Pulmonary artery endothelial cell (primary cell): ENCODE measurements around the gene CTIF. TPM values are rescaled to one million over a fixed set of nuclear protein-coding genes. Genes with fewer than 3 reads are reported as not detected.
A peak's percentile ranks its signal among the peaks of the same experiment; 100 is the strongest.

Experiments
- DNase-seq: peaks from one replicate; pipeline ENCODE4 v3.0.0-alpha.2; 2011; ENCODE audit warnings: low read depth, low spot score
- total RNA-seq: library from RNA; depleted of rRNA; stranded (reverse); fragments of >200 nt; gene quantifications from 2 replicates; pipeline ENCODE4 v1.2.3, GENCODE V29; 2014

The CTIF gene
- total RNA-seq, 1 donor from 2014 or later: 15.2 TPM

DNA sequence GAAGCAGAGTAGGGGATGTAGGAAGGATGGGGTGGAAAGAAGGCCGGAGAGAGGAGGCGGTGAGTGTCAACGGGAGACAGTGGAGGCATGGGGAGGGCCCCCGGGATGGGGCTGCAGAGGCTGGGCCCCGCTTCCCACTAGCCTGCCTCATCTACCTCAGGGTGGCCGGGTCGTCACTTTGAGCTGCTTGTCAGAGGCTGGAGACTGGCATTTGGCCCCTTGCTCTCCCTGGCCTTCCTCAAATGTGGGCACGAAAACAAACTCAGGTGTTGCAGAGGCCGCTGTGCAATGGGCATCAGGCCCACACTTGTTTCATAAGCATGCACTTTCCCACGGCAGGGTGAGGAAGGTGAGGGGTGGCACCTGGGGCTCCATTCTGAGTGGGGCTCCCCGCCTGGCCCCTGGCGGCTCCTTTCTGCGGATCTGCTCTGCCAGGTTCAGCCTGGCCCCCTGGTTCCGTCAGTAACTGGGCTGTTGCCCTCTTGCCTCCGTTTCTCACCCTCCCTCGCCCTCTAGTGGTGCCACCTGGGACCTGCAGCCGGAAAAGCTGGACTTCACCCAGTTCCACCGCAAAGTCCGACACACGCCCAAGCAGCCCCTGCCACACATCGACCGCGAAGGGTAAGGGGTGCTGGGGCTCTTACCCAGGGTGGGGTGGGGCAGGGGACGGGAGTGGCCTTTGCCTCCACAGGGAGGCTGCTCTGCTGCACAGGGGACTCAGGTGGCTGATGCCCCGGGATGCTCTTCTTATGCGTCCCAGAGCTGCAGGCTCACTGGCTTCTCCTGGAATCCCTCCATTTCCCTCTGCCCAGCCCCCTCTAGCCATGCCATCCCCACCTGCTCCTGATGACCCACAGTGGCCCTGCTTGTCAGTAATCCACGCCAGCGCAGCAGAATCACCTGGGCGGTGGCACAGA lies 125.4 kb downstream of the CTIF start:
- no peak for DNase-seq

DNA sequence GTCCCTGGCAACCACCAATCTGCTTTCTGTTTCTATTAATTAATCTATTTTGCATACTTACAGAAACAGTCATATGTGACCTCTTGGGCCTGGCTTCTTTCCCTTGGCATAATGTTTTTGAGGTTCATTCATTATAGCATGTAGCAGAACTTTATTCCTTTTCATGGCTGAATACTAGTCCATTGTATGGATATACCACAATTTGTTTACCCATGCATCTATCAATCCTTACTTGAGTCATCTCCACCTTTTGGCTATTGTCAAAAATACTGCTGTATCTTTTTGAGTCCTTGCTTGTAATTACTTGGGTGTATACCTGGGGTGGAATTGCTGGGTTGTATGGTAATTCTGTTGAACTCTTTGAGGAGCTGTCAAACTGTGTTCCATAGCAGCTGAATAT lies 126.8 kb downstream of the CTIF start:
- no peak for DNase-seq

DNA sequence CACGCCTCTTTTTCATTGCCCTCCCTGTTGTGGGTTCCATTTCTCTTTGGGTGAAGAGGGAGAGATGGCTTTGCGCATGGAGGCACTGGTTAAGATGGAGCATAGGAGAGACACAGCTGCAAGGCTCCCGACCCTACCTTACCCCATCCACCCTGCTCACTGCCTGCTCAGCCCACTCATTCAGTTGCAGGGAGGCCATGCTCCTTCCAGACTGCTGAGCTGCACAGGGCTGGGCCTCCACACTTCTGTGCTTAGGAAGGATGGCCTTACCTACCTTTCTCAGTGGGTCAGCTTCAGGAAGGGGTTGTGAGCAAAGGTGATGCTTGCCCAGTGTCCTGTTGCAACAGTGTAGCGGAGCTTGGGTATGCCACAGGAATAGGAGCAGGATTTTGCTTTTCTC lies 127.8 kb downstream of the CTIF start:
- no peak for DNase-seq

DNA sequence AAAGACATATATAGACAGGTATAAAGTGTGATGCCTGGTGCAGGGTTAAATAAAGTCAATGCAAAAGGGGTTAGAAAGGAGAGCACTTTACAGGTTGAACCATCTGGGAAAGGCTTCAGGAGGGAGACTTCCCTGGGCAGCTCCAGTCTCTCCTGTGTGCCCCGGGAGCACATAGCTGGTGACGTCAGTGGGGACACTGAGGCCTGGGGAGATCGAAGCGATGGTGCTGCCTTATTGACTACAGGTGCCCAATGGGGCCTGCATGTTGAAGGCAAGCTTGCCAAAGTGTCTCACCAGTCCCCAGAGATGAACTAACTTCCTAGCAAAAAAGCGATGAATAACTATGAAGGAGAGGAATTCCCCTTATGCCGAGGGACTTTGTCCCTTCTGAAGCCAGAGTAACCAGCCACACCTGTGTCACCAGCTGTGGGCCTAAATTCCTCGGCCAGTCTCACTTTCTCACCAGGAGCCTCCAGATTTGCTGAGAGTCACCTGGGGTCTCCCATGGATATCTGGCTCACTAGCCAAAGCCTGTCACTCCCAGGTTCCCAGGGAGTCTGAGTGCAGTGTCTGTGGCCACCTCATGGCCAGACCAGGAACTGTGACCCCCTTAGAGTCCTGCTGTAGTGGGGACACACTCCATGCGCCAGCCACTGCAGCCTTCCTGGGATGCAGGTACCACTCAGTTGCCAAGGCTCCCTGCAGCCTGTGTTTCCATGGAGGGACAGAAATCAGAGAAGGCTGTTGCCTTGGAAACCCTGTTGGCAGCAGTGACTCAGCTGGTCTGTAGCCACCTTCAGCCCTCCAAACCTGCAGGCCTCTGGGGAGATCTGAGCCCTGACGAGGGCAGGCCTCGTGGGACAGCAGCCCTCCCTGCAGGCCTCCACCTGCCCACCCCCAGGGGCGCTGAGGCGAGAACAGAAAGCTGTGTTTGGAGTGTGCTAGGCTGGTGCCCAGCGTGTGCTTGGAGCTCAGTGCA lies 128.7 kb downstream of the CTIF start:
- DNase-seq: no peak

DNA sequence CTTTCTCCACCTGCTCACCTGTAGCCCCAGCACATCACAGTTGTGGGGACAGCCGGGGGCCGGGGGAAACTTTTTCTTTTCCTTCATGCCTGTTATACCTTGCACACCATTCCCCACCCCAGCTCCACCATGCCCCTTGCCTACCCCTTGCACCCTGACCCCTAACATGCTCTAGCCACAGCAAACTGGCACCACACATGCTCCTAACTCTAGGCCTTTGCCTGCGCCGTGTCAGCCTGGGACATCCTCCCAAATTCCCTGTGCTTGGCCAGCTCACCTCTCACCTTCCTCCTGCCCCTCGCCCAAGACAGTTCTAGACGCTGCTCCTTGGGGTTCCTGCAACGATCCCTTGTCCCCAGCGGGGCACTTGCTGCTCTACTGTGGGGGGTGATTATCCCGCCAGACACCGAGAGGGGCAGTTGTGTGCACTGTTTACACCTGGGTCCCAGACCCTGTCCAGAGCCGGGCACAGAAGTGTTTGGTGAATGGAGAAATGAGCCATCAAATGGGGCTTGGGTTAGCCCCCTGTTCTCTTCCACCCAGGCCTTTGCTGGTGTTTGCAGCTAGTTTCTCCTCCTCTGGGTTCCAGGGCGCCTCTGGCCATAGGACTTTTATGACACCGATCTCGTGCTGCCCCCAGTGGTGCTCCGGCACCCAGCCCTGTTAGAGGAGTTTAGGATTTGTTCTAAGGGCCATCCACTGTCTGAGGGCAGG lies 129.8 kb downstream of the CTIF start:
- DNase-seq: no peak

DNA sequence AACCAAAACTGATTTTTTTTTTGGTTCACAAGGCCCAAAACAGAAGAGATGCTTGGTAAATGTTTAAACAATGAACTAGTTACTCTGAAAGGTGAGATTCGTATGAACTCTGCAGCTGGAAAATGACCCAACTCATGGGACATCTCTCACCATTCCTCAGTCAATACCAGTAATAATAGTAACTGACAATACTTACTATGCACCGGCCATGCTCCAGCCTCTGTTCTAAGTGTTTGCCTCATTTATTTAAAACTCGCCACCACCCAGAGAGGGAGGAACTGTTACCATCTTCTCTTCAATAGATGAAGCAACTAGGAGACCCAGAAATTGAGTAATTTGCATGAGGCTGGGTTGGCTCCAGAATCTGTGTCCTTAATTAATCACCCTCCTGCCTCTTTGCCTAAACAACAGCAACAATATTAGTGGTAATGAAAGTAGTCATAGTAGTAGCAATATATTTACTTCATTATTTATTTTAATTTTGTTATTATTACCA lies 130.4 kb downstream of the CTIF start:
- DNase-seq: no peak

DNA sequence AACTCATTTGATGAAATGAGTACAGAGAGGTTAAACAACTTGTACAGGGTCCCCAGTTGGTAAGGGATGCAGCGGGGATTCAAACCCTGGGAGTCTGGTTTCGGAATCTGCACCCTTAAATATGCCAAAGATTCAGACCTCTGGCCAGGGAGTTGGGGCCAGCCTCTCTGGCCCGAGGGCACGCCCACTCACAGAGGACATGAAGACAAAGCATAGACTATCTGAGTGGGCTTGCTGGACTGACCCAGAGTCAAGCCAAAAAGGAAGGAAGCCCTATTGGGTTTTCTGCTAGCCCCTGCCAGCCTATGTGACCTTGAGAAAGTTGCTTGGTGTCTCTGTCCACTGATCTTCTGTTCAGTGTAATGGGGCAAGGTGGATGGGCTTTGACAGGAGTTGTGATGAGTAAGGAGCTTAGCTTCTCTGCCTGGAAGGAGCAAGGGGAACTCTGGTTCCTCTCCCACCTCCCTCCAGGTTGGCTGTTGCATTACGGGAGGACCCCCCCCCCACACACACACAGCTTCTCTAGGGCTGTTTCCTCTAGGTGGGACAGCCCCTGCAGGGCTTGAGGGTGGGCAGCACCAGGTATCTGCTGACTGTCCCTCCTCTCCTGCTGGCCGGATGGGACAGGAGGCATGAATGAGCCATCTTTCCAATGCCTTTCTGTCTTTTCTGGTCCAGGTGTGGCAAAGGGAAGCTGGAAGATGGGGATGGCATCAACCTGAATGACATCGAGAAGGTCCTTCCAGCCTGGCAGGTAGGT lies 131.3 kb downstream of the CTIF start:
- no peak for DNase-seq

DNA sequence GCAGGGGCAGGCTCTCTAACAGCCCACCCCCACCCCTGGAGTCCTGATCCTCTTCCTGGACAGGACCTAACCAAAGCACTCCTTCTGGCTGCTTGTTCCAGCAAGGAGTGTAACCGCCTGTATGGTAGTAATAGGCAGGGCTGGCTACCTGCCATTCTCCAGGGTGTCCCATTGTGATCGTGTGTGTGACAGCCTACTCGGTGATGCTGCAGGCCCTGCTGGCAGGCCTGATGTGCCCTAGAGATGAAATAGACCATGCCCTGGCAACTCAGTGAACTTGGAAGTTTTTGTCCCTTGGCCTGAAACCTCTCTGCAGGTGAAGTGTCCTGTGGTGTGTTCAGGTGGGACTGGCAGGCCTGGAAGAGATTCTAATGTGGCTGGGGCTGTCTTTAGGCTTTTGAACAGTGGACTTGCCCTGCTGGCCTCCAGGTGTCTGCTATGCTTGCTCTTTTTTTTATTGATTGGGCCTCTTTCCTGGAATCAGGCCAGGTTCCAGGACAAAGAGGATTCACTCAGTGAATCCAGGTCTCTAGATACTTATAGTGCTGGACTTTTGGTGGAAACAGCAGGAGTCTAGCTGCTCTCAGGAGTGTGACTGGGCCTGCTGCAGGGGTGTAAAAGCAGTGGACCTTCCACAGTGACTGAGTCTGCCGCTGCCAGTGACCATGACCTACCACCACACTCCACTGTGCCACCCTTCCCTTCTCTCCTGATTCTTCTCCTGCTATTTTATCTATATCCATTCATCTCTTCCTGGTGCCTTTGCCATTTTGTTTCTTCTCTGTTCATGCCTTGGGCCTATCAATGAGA lies 132.1 kb downstream of the CTIF start:
- no peak for DNase-seq

DNA sequence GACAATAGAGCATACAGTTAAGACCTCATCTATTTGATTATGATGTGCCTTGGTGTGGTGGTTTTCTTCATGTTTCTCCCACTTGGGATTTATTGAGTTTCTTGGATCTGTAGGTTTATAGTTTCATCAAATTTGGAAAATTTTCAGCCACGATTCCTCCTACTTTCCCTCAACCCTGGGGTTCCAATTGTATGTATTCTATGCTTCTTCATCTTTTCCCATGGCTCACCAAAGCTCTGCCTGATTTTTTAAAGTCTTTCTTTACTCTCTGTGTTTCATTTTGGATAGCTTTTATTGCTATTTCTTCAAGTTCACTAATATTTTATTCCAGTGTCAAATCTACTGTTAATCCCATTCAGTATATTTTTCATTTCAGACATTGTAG lies 132.7 kb downstream of the CTIF start:
- DNase-seq: no peak

DNA sequence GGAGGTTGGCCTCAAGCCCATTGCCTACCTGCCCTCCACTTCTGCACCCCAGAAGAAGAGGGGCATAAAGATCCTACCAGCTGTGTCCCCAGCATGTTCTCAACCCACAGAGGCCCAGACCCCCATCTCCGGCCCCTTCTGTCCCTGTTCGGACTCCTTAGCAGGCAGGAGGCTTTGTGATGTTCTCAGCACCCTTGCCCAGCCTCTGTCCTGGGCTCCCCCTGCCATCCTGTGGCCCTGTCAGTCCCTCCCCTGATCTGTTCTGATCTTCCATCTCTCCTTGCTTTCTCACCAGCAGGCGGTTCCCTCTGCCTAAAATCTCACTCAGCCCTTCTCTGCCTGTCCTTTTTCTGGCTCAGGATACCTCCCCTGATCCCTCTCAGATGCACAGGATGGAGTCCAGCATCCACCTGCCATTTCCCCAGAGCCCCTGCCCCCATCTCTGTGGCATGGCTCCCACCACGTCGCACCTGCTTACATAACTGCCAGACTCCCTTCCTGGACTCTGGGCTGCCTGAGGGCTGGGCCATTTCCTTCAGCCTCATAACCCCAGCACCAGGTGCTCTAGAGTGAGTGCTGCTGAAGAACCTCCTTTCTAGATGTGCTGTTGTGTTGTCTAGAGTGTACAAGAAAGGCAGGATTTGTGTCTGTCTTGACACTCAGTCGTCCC lies 134.0 kb downstream of the CTIF start:
- no peak for DNase-seq

DNA sequence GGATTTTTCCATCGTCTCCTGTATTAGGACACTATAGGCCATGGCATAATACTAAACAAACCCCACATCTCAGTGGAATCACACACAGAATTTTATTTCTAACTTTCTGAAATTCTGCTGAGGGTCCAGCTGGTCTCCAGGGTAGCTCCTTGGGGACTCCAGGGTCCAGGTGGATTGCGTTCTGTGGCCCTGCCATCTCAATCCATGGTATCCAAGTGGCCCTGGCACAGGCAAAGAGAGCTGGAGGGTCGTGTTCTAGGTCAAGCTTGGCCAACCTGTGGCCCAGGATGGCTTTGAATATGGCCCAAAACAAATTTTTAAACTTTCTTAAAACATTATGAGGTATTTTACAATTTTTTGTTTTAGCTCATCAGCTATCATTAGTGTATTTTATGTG lies 134.6 kb downstream of the CTIF start:
- DNase-seq: no peak

DNA sequence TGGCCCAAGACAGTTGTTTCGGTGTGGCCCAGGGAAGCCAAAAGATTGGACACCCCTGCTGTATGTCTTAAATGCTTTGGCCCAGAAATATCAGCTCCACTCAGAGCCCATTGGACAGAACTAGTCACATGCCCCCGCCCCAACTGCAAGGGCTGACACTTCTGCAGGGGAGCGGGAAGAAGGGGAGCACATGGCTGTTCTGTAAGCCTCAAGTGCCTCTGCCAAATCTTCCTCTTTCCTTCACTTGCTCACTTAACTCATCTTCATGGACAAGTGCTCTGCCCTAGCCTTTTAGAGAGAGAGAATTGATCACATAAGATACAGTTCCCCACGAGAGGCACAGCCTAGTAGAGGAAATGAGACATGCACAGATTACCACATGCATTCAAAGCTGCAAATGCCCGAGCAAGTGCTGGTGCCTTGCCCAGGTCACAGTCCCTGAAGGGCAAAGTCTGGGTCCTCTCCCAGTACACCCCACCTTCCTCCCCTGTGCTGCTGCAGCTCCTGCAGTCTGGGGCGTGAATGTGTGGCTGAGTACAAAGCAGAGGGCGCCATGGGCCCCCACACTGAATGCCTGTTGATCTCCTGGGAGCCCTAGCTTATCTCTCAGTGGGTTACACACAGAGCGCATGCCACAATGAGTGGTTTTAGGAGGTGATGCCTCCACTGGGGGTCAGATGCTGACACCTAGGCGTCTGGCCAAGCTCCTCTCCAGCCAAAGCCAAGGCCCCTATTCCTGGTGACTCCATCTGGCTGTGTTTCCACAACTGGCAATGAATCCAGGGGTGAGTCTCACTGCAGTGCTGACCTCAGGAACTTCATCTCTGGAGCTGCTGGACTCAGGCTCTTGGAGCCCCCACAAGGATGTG lies 135.3 kb downstream of the CTIF start:
- DNase-seq: no peak

DNA sequence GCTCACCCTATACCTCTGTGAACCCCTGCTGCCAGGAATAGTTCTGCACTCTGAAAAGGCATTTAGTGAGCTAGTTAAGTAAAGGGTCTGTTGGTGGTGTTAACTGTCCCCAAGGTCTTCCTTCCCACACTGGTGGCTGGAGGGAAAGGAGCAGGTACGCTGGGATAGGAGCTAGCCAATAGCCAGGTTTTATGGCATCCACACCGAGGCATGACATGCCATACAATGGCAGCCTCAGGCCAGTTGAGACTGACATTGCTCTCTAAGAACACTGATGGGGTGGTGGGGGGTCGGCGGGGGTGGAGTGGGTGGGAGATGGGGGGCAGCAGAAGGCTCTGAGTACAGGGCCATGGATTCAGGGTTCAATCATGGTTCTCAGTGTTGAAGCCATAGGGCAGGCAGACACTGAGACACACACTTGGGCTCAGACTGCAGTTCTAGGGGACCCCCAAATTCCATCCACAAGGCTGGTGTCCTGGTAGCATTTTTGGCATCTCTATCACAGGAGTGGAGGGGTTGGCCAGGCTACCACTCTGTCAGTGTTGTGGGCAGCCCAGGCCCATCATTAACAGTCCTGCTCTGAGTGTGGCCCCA lies 136.0 kb downstream of the CTIF start:
- DNase-seq: no peak

DNA sequence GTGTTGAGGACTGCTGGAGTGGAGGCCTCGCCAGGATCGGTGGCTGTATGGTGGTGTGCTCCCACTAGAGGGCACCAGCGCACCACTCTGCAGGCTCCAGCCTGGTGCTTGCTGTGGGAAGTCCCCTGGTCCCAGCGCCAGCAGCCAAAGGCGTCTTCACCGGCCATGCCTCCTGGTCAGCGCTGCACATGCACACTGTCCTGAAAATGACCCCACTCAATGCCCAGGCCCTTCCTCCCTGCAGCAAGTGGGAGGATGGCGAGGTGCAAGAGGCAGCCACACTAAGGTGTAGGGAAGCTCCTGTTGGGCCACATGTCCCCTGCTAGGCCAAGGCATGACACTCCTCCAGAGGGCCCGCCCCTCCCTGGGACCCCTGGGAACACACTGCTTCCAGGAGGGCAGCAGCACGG lies 136.5 kb downstream of the CTIF start:
- DNase-seq: peak; percentile 50

DNA sequence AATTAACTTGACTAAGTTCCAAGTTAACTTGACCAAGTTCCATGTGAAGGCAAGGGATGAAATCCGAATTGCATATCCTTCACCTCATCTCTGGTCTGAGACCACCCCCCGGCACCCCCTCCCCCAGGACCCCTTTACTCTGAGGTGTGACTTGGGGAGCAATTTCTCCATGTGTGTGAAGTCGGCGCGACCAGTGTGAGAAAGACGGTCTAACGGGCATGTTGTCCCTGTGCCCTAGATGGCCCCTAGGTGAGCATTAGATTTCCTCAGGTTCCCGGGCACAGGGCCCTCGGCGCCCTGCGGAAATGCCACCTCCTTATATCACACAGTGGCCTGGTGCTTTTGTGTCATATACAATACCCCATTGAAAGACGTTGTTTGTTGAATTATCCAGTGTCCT lies 137.1 kb downstream of the CTIF start:
- no peak for DNase-seq

DNA sequence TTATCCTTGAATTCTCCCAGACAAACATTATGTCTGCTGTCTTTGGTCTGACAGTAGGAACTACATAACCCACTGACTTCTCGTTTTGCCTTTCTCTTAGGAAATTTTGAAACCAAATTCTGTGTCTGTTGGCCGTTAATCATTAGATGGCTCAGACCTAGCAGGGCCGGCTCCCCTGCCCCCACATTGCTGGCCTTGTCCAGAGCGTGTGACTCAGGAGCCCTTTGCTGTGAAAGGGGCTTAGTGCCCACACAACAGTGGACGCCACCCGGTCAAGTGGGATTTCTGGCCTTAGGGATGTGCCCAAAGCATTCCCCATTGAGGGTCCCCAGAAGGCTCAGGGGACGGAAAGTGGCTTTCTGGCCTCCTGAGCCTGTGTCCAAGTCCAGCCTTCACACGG lies 137.5 kb downstream of the CTIF start:
- DNase-seq: no peak

DNA sequence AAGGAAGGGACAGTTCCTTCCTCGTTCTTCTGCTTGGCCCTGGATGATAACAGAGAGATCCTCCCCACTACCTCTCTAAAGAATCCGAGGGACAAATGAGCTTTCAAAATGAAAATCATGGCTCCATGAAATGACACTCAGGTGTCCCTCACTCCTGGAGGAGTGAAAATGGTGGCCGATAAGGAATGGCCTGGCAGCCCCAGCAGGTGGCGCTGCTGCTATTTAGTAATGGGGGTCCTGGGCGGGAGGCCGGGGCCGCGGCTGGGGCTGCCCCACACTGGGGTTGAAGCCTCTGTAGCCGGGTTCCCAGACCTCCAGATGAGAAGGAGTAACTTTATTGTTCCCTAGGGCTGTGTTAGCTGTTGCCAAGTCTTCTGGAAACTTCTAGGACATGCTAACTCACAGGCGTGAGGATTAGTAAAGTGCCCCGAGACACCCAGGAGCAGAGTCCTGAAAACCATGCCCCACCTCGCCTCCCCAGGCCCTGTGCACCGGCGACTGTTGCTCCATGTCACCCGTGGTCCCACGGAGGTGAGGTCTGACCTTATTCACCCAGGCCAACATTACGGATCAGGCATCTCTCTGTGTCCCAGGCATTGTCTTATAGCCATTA lies 138.0 kb downstream of the CTIF start:
- no peak for DNase-seq
